Liver (tissue), 9 donors: ENCODE measurements around the gene NOD1. TPM values are rescaled to one million over a fixed set of nuclear protein-coding genes. Genes with fewer than 3 reads are reported as not detected.

Experiments used
- DNase-seq: peaks from one replicate; pipeline ENCODE4 v3.0.0-alpha.2; 2017; ENCODE audit warnings: low spot score
- H3K27ac ChIP-seq, 2 donors: one replicate each; pipeline ENCODE4 v1.7.0; 2013; ENCODE audit warnings: inconsistent platforms in 2 of 2, low read length in 2 of 2, control low read depth in 1 of 2, low read depth in 1 of 2, mild to moderate bottlenecking in 1 of 2
- H3K27me3 ChIP-seq, 4 donors: one replicate each; pipeline versions ENCODE4 v1.6.1 to v1.7.0; 2013; ENCODE audit warnings: low read length in 3 of 4, inconsistent platforms in 1 of 4, mild to moderate bottlenecking in 1 of 4, moderate library complexity in 1 of 4; ENCODE audit not compliant: control insufficient read depth in 4 of 4, insufficient read depth in 4 of 4
- H3K36me3 ChIP-seq, 4 donors: one replicate each; pipeline versions ENCODE4 v1.6.1 to v1.7.0; 2013; ENCODE audit warnings: low read length in 3 of 4, mild to moderate bottlenecking in 3 of 4, low read depth in 1 of 4, moderate library complexity in 1 of 4; ENCODE audit not compliant: control insufficient read depth in 4 of 4, insufficient read depth in 3 of 4
- H3K4me1 ChIP-seq, 4 donors: one replicate each; pipeline versions ENCODE4 v1.6.1 to v1.7.0; 2013; ENCODE audit warnings: low read length in 3 of 4, mild to moderate bottlenecking in 3 of 4, moderate library complexity in 1 of 4; ENCODE audit not compliant: control insufficient read depth in 4 of 4, insufficient read depth in 4 of 4
- H3K4me3 ChIP-seq, 3 donors: one replicate each; pipeline versions ENCODE4 v1.6.1 to v1.7.0; 2013; ENCODE audit warnings: low read length in 3 of 3, control low read depth in 1 of 3, low read depth in 1 of 3, mild to moderate bottlenecking in 1 of 3
- H3K9ac ChIP-seq, 2 donors: one replicate each; pipeline ENCODE4 v1.7.0; 2013; ENCODE audit warnings: low read length in 2 of 2, mild to moderate bottlenecking in 2 of 2, moderate library complexity in 2 of 2, control low read depth in 1 of 2, low read depth in 1 of 2
- H3K9me3 ChIP-seq, 4 donors: one replicate each; pipeline versions ENCODE4 v1.6.1 to v1.7.0; 2013; ENCODE audit warnings: low read length in 3 of 4; ENCODE audit not compliant: control insufficient read depth in 4 of 4
- EGR1 ChIP-seq, 2 donors: IDR thresholded peaks; 2 replicates each; pipeline ENCODE4 v1.6.1; 2016 to 2018; ENCODE audit warnings: antibody characterized with exemption in 2 of 2, low read depth in 2 of 2
- FOXA1 ChIP-seq: IDR thresholded peaks from 2 replicates; pipeline ENCODE4 v1.6.1; 2016; ENCODE audit warnings: antibody characterized with exemption
- FOXA2 ChIP-seq: IDR thresholded peaks from 2 replicates; pipeline ENCODE4 v1.6.1; 2016; ENCODE audit warnings: antibody characterized with exemption
- GABPA ChIP-seq, 2 donors: IDR thresholded peaks in 1 of 2; conservative IDR thresholded peaks in 1 of 2; 2 replicates each; pipeline ENCODE4 v1.6.1; 2016; ENCODE audit warnings: antibody characterized with exemption in 2 of 2, mild to moderate bottlenecking in 1 of 2, moderate library complexity in 1 of 2
- HNF4A ChIP-seq, 2 donors: conservative IDR thresholded peaks; 2 replicates each; pipeline ENCODE4 v1.6.1; 2016; ENCODE audit warnings: antibody characterized with exemption in 2 of 2, mild to moderate bottlenecking in 2 of 2
- HNF4G ChIP-seq: IDR thresholded peaks from 2 replicates; pipeline ENCODE4 v1.6.1; 2016; ENCODE audit warnings: antibody characterized with exemption
- JUND ChIP-seq, 2 donors: IDR thresholded peaks; 2 replicates each; pipeline ENCODE4 v1.6.1; 2016; ENCODE audit warnings: antibody characterized with exemption in 2 of 2
- NR2F2 ChIP-seq: IDR thresholded peaks from 2 replicates; pipeline ENCODE4 v1.6.1; 2016; ENCODE audit warnings: antibody characterized with exemption
- RAD21 ChIP-seq, 2 donors: IDR thresholded peaks; 2 replicates each; pipeline ENCODE4 v1.6.1; 2016; ENCODE audit warnings: antibody characterized with exemption in 2 of 2, mild to moderate bottlenecking in 2 of 2
- RXRA ChIP-seq, 2 donors: IDR thresholded peaks; 2 replicates each; pipeline ENCODE4 v1.6.1; 2017 to 2018; ENCODE audit warnings: antibody characterized with exemption in 2 of 2, mild to moderate bottlenecking in 1 of 2
- SP1 ChIP-seq: IDR thresholded peaks from 2 replicates; pipeline ENCODE4 v1.6.1; 2018; ENCODE audit warnings: antibody characterized with exemption, mild to moderate bottlenecking
- TAF1 ChIP-seq: conservative IDR thresholded peaks from 2 replicates; pipeline ENCODE4 v1.6.1; 2016; ENCODE audit warnings: antibody characterized with exemption, mild to moderate bottlenecking
- YY1 ChIP-seq: IDR thresholded peaks from 2 replicates; pipeline ENCODE4 v1.6.1; 2016; ENCODE audit warnings: antibody characterized with exemption, mild to moderate bottlenecking
- WGBS: extraction: QIAGEN DNeasy Blood & Tissue Kit; methylation state at CpG from one replicate; pipeline ENCODE4 v1.1.7; 2013; 5-methylcytosine and 5-hydroxymethylcytosine counted together
- polyA plus RNA-seq, 2 donors: library from polyadenylated mRNA; stranded (reverse) in 1 of 2; unstranded in 1 of 2; fragments of 200-250 nt in 1 of 2; fragments of >200 nt in 1 of 2; fragmentation: Nextera tagmentation in 1 of 2; extraction: Ambion mirVana in 1 of 2; gene quantifications; one replicate each; pipeline versions ENCODE4 v1.2.1 to v1.2.3, GENCODE V29; 2013 to 2015
- total RNA-seq, 2 donors: library from RNA; depleted of rRNA; stranded (reverse); fragments of >200 nt; gene quantifications; one replicate each; pipeline ENCODE4 v1.2.3, GENCODE V29; 2014
- TF ChIP-seq, protein P1 (sequence below): IDR thresholded peaks from 2 replicates; pipeline ENCODE4 v1.6.1; 2016; ENCODE audit warnings: antibody characterized with exemption
- TF ChIP-seq, protein P2 (sequence below): IDR thresholded peaks from 2 replicates; pipeline ENCODE4 v1.6.1; 2016; ENCODE audit warnings: antibody characterized with exemption, mild to moderate bottlenecking
- TF ChIP-seq, protein P3 (sequence below): IDR thresholded peaks from 2 replicates; pipeline ENCODE4 v1.6.1; 2016; ENCODE audit warnings: antibody characterized with exemption
- TF ChIP-seq, protein P4 (sequence below): IDR thresholded peaks from 2 replicates; pipeline ENCODE4 v1.6.1; 2016; ENCODE audit warnings: antibody characterized with exemption
- TF ChIP-seq, protein P5 (sequence below): fragments of 150-350 bp; IDR thresholded peaks from 2 replicates; pipeline ENCODE4 v1.5.1; 2017; ENCODE audit warnings: improper control_type of control experiment, low read depth, low read length; ENCODE audit not compliant: missing input control
- donor health status: healthy.
- donor health status: healthy.
- donor health status: healthy.
- donor health status: healthy.
- donor health status: healthy.

Gene NOD1
- total and polyA plus RNA-seq, 4 donors, result 1.7 to 3.5 (median 2.0) TPM

DNA sequence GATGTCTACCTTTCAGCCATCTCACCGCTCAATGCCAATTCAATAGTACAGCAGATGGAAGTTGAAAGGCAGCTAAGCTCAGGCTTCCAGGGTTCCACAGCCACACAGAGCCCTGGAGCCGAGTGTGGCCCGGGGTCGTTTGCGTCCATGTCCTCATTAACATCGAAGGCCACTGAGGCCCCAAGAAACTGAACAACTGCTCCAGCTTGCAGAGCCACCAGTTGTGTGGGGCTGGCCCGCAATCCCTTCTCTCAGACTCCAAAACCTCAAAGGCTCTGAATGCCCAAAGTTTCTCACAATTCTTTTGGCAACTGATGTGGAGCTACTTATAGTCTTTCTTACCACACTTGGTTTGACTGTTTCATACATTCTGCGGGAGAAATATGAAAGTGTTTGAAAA, 31.1 kb downstream of the NOD1 start:
- 96% methylated on average over 8 of the region's 8 CpGs for WGBS
- no peak for DNase-seq

DNA sequence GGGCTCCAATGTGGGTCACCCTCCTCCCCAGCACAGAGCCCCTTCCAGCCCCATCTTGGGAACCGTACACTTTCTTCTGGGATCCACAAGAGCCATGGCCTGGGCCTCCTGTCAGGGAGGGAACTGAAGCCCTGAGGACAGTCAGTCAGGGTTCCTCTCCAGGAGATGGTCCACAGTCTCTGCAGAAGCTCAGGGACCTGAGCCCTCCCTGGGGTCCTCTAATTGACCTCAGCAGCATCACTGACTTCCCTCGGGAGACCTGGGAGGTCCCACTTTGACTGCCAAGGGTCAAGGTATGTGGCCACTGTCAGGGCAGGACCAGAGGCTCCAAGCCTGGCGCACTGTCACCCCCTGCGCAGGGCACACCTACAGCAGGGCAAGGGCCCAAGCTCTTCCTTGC, 32.3 kb downstream of the NOD1 start:
- H3K4me3 ChIP-seq, result no peak overlapping the region
- peaks cover 0 to 18% (median 6%) of the 10 kb centered on the region in 4 donors for H3K4me1 ChIP-seq
- H3K9ac ChIP-seq, result no peak overlapping the region
- peaks cover 0 to 4% (median 2%) of the 10 kb centered on the region in 4 donors for H3K36me3 ChIP-seq
- 84% methylated on average over 4 of the region's 4 CpGs for WGBS
- no peaks in the 10 kb centered on the region for H3K9me3 ChIP-seq
- TF ChIP-seq RAD21 (IDR thresholded peaks at IDR 0.05) (no peak), RXRA (IDR thresholded peaks at IDR 0.05) (no peak), NR2F2 (no peak), JUND (IDR thresholded peaks at IDR 0.05) (no peak), FOXA2 (no peak), FOXA1 (no peak), HNF4G (no peak), HNF4A (conservative IDR thresholded peaks at IDR 0.05) (no peak), GABPA (IDR thresholded peaks at IDR 0.05 in 1 of 2, conservative IDR thresholded peaks at IDR 0.05 in 1 of 2) (no peak)
- TF ChIP-seq, protein P1, sequence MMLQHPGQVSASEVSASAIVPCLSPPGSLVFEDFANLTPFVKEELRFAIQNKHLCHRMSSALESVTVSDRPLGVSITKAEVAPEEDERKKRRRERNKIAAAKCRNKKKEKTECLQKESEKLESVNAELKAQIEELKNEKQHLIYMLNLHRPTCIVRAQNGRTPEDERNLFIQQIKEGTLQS, result no peak
- TF ChIP-seq, protein P2, sequence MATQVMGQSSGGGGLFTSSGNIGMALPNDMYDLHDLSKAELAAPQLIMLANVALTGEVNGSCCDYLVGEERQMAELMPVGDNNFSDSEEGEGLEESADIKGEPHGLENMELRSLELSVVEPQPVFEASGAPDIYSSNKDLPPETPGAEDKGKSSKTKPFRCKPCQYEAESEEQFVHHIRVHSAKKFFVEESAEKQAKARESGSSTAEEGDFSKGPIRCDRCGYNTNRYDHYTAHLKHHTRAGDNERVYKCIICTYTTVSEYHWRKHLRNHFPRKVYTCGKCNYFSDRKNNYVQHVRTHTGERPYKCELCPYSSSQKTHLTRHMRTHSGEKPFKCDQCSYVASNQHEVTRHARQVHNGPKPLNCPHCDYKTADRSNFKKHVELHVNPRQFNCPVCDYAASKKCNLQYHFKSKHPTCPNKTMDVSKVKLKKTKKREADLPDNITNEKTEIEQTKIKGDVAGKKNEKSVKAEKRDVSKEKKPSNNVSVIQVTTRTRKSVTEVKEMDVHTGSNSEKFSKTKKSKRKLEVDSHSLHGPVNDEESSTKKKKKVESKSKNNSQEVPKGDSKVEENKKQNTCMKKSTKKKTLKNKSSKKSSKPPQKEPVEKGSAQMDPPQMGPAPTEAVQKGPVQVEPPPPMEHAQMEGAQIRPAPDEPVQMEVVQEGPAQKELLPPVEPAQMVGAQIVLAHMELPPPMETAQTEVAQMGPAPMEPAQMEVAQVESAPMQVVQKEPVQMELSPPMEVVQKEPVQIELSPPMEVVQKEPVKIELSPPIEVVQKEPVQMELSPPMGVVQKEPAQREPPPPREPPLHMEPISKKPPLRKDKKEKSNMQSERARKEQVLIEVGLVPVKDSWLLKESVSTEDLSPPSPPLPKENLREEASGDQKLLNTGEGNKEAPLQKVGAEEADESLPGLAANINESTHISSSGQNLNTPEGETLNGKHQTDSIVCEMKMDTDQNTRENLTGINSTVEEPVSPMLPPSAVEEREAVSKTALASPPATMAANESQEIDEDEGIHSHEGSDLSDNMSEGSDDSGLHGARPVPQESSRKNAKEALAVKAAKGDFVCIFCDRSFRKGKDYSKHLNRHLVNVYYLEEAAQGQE, result no peak
- TF ChIP-seq, protein P3, sequence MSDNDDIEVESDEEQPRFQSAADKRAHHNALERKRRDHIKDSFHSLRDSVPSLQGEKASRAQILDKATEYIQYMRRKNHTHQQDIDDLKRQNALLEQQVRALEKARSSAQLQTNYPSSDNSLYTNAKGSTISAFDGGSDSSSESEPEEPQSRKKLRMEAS, result no peak
- DNase-seq, result no peak
- H3K27me3 ChIP-seq, result no peaks in the 10 kb centered on the region
- no peak overlapping the region for H3K27ac ChIP-seq

More for the DNA sequence above, 31.1 kb downstream of the NOD1 start:
- Histone ChIP-seq H3K9ac (no peak overlapping the region), H3K9me3 (no peaks in the 10 kb centered on the region), H3K4me3 (no peak overlapping the region), H3K27ac (no peak overlapping the region), H3K27me3 (no peaks in the 10 kb centered on the region), H3K4me1 (peaks cover 0 to 18% (median 6%) of the 10 kb centered on the region in 4 donors), H3K36me3 (peaks cover 0 to 4% (median 2%) of the 10 kb centered on the region in 4 donors)
- TF ChIP-seq, protein P1, result no peak
- TF ChIP-seq, protein P3, result no peak
- TF ChIP-seq, protein P4, sequence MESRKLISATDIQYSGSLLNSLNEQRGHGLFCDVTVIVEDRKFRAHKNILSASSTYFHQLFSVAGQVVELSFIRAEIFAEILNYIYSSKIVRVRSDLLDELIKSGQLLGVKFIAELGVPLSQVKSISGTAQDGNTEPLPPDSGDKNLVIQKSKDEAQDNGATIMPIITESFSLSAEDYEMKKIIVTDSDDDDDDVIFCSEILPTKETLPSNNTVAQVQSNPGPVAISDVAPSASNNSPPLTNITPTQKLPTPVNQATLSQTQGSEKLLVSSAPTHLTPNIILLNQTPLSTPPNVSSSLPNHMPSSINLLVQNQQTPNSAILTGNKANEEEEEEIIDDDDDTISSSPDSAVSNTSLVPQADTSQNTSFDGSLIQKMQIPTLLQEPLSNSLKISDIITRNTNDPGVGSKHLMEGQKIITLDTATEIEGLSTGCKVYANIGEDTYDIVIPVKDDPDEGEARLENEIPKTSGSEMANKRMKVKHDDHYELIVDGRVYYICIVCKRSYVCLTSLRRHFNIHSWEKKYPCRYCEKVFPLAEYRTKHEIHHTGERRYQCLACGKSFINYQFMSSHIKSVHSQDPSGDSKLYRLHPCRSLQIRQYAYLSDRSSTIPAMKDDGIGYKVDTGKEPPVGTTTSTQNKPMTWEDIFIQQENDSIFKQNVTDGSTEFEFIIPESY, result no peak
- no peak for TF ChIP-seq GABPA (IDR thresholded peaks at IDR 0.05 in 1 of 2, conservative IDR thresholded peaks at IDR 0.05 in 1 of 2)
- no peak for TF ChIP-seq TAF1
- TF ChIP-seq FOXA1, result no peak
- TF ChIP-seq JUND (IDR thresholded peaks at IDR 0.05), result no peak
- no peak for TF ChIP-seq NR2F2
- no peak for TF ChIP-seq SP1
- TF ChIP-seq YY1, result no peak
- TF ChIP-seq, protein P5, sequence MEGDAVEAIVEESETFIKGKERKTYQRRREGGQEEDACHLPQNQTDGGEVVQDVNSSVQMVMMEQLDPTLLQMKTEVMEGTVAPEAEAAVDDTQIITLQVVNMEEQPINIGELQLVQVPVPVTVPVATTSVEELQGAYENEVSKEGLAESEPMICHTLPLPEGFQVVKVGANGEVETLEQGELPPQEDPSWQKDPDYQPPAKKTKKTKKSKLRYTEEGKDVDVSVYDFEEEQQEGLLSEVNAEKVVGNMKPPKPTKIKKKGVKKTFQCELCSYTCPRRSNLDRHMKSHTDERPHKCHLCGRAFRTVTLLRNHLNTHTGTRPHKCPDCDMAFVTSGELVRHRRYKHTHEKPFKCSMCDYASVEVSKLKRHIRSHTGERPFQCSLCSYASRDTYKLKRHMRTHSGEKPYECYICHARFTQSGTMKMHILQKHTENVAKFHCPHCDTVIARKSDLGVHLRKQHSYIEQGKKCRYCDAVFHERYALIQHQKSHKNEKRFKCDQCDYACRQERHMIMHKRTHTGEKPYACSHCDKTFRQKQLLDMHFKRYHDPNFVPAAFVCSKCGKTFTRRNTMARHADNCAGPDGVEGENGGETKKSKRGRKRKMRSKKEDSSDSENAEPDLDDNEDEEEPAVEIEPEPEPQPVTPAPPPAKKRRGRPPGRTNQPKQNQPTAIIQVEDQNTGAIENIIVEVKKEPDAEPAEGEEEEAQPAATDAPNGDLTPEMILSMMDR, result no peak
- TF ChIP-seq EGR1 (IDR thresholded peaks at IDR 0.05; ENCODE audit: low read depth in 2 of 2), result no peak
- TF ChIP-seq HNF4A (conservative IDR thresholded peaks at IDR 0.05), result no peak
- no peak for TF ChIP-seq HNF4G
